Ishikawa (cell line): Measurements from ENCODE around the gene GGCX.

Source experiments
- CEBPB ChIP-seq: IDR thresholded peaks from 2 replicates; pipeline ENCODE4 v1.6.1; 2012
- FOXM1 ChIP-seq: IDR thresholded peaks from 2 replicates; pipeline ENCODE4 v1.6.1; 2012; ENCODE audit warnings: low read depth, borderline replicate concordance
- ZBTB7A ChIP-seq: IDR thresholded peaks from 2 replicates; pipeline ENCODE4 v1.6.1; 2012; ENCODE audit warnings: low read depth

- no peak for TF ChIP-seq ZBTB7A
- TF ChIP-seq FOXM1: no peak
- TF ChIP-seq CEBPB: no peak
Measured at GRCh38 chr2:85580206-85580605, 18.9 kb upstream of the GGCX start.
